DND-41 (cell line): Measurements from ENCODE around the gene KLRK1.
A peak's percentile ranks its signal among the peaks of the same experiment; 100 is the strongest.
"Not testable (repeated sequence)": the region's sequence is repeated elsewhere in the genome, so short reads cannot be mapped to it uniquely, and the experiment has no call there.

Source experiments
- ATAC-seq: fragments of 200-7000 bp; cut with Tn5 transposase; 3 replicates; pipeline ENCODE4 v1.9.1; 2021; ENCODE audit warnings: low read depth; ENCODE audit not compliant: insufficient read depth
- DNase-seq: peaks from one replicate; pipeline ENCODE4 v3.0.0-alpha.2; 2020
- H2AFZ ChIP-seq: 2 replicates; pipeline ENCODE4 v1.6.0; 2012; ENCODE audit warnings: low read depth, low read length
- H3K27ac ChIP-seq: 2 replicates; pipeline ENCODE4 v1.5.1; 2012; ENCODE audit warnings: low read length, inconsistent platforms
- H3K27me3 ChIP-seq: fragments of 200-600 bp; sonication (generic); 2 replicates; pipeline ENCODE4 v1.6.0; 2012; ENCODE audit warnings: low read length, mild to moderate bottlenecking, inconsistent platforms; ENCODE audit not compliant: insufficient read depth, poor library complexity
- H3K36me3 ChIP-seq: 2 replicates; pipeline ENCODE4 v1.5.1; 2012; ENCODE audit warnings: low read length, inconsistent platforms; ENCODE audit not compliant: insufficient read depth
- H3K4me1 ChIP-seq: 2 replicates; pipeline ENCODE4 v1.5.1; 2012; ENCODE audit warnings: mild to moderate bottlenecking, low read length; ENCODE audit not compliant: insufficient read depth
- H3K4me2 ChIP-seq: 2 replicates; pipeline ENCODE4 v1.6.0; 2012; ENCODE audit warnings: mild to moderate bottlenecking, moderate library complexity, low read length, inconsistent platforms; ENCODE audit not compliant: insufficient read depth
- H3K4me3 ChIP-seq, 2 experiments: fragments of 200-600 bp in 1 of 2; shearing (Covaris generic) in 1 of 2; 2 replicates each; pipeline ENCODE4 v1.5.1; 2012 to 2016; ENCODE audit warnings: inconsistent platforms in 2 of 2, low read length in 2 of 2, mild to moderate bottlenecking in 2 of 2, low read depth in 1 of 2, moderate library complexity in 1 of 2
- H3K79me2 ChIP-seq: 2 replicates; pipeline ENCODE4 v1.6.0; 2012; ENCODE audit warnings: low read length, inconsistent platforms; ENCODE audit not compliant: insufficient read depth
- H3K9ac ChIP-seq: 2 replicates; pipeline ENCODE4 v1.6.0; 2012; ENCODE audit warnings: low read depth, mild to moderate bottlenecking, inconsistent platforms, low read length, moderate library complexity
- H3K9me3 ChIP-seq: 2 replicates; pipeline ENCODE4 v1.5.1; 2012; ENCODE audit warnings: low read length, moderate library complexity, mild to moderate bottlenecking, inconsistent platforms; ENCODE audit not compliant: insufficient read depth, severe bottlenecking
- H4K20me1 ChIP-seq: 2 replicates; pipeline ENCODE4 v1.6.0; 2012; ENCODE audit warnings: low read length; ENCODE audit not compliant: insufficient read depth
- CTCF ChIP-seq: IDR thresholded peaks from 2 replicates; pipeline ENCODE4 v1.5.1; 2012; ENCODE audit warnings: borderline replicate concordance, low read length, moderate library complexity, mild to moderate bottlenecking; ENCODE audit not compliant: poor library complexity, severe bottlenecking; ENCODE audit errors: extremely low read depth
- EZH2 ChIP-seq: IDR thresholded peaks from 3 replicates; pipeline ENCODE4 v1.6.1; 2012; ENCODE audit warnings: borderline replicate concordance, low read depth, mild to moderate bottlenecking, moderate library complexity, low read length, inconsistent platforms; ENCODE audit not compliant: severe bottlenecking

The KLRK1 gene

DNA sequence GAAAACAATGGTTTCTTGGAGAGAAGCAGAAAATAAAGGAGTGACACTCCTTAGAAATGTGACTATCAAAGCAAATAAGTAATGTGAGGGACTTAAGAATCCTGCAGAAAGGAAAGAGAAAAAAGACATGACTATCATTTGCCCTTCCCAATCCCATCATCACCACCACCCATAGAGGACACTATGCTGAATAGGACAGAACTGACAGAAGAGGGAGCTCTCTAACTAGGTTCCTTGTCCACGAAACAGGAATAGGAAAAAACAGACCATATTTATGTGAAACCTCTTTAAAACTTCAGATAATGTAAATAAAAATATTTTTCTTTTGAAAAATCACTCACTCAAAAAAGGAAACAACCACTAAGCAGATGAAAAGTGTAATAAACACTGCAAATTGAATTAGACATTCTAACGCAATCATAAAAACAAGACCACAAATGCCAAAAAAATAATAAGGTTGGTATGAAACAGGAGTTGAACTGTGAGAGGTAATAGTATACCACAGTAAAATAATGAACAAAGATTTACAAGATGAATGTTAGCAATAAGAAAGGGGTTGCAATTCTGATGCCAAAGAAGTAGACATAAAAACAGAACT, 58.1 kb downstream of the KLRK1 start:
- DNase-seq (no peak), ATAC-seq (peak; percentile 71)
- Histone ChIP-seq H3K4me2 (no peak overlapping the region), H4K20me1 (no peaks in the 10 kb centered on the region), H2AFZ (no peak overlapping the region), H3K27me3 (peaks cover 4% of the 10 kb centered on the region), H3K9ac (no peak overlapping the region), H3K27ac (no peak overlapping the region), H3K4me1 (no peaks in the 10 kb centered on the region), H3K9me3 (no peaks in the 10 kb centered on the region), H3K79me2 (no peaks in the 10 kb centered on the region), H3K4me3 (no peak overlapping the region), H3K36me3 (no peaks in the 10 kb centered on the region)
- peak; percentile 80 for TF ChIP-seq CTCF
- TF ChIP-seq EZH2: no peak

GRCh38 chr12:10328691-10329090, 61.1 kb downstream of the KLRK1 start:
- not testable (repeated sequence) for H4K20me1 ChIP-seq, H3K9ac ChIP-seq, DNase-seq, H3K36me3 ChIP-seq, H3K4me3 ChIP-seq, H3K9me3 ChIP-seq, H3K4me1 ChIP-seq, ATAC-seq, H2AFZ ChIP-seq, H3K27me3 ChIP-seq, H3K4me2 ChIP-seq, H3K27ac ChIP-seq, H3K79me2 ChIP-seq
